HepG2 (cell line): ENCODE measurements around the gene RNPEPL1. TPM values are rescaled to one million over a fixed set of nuclear protein-coding genes. Genes with fewer than 3 reads are reported as not detected.
A peak's percentile ranks its signal among the peaks of the same experiment; 100 is the strongest.

Experiments used
- HIC2 ChIP-seq: sonication (generic); formaldehyde crosslinking; IDR thresholded peaks from 2 replicates; pipeline ENCODE4 v1.9.0; 2022; ENCODE audit warnings: low read depth, missing genetic modification reagents
- IRX3 ChIP-seq: sonication (generic); formaldehyde crosslinking; IDR thresholded peaks from 2 replicates; pipeline ENCODE4 v1.8.1; 2023; ENCODE audit warnings: mild to moderate bottlenecking, low read depth, missing genetic modification reagents, borderline replicate concordance
- TARDBP ChIP-seq: sonication (generic); formaldehyde crosslinking; IDR thresholded peaks from 2 replicates; pipeline ENCODE4 v1.8.0; 2022; ENCODE audit warnings: mild to moderate bottlenecking, missing genetic modification reagents
- TBL1XR1 ChIP-seq: fragments of 150-350 bp; IDR thresholded peaks from 2 replicates; pipeline ENCODE4 v1.6.1; 2014; ENCODE audit warnings: borderline replicate concordance, low read length; ENCODE audit not compliant: partially characterized antibody
- YEATS2 ChIP-seq: sonication (generic); formaldehyde crosslinking; IDR thresholded peaks from 2 replicates; pipeline ENCODE4 v1.4.0; 2020; ENCODE audit warnings: missing genetic modification reagents, borderline replicate concordance
- ZBTB25 ChIP-seq: IDR thresholded peaks from 2 replicates; pipeline ENCODE4 v1.6.1; 2018; ENCODE audit warnings: missing genetic modification reagents
- ZBTB7B ChIP-seq: sonication (generic); formaldehyde crosslinking; IDR thresholded peaks from 2 replicates; pipeline ENCODE4 v1.4.0; 2020; ENCODE audit warnings: missing genetic modification reagents
- ZMAT5 ChIP-seq: sonication (generic); formaldehyde crosslinking; IDR thresholded peaks from 2 replicates; pipeline ENCODE4 v1.5.0; 2020; ENCODE audit warnings: mild to moderate bottlenecking, low read depth, missing genetic modification reagents, borderline replicate concordance
- ZNF326 ChIP-seq: sonication (generic); formaldehyde crosslinking; IDR thresholded peaks from 2 replicates; pipeline ENCODE4 v1.4.0; 2020; ENCODE audit warnings: missing genetic modification reagents, borderline replicate concordance
- ZNF788 ChIP-seq: sonication (generic); formaldehyde crosslinking; IDR thresholded peaks from 2 replicates; pipeline ENCODE4 v1.5.0; 2020; ENCODE audit warnings: mild to moderate bottlenecking, missing genetic modification reagents, borderline replicate concordance
- polyA plus RNA-seq, 8 experiments: library from polyadenylated mRNA; depleted of rRNA in 3 of 8; stranded (reverse) in 7 of 8; unstranded in 1 of 8; fragments of >200 nt; fragmentation: Illumina TruSeq in 4 of 8; extraction: Trizol in 4 of 8; gene quantifications; 2 replicates each; pipeline versions ENCODE4 v1.2.1 to v1.2.3, GENCODE V29; 2011 to 2016; ENCODE audit warnings: low read depth in 4 of 8, missing spikeins in 1 of 8, mixed read lengths in 1 of 8; ENCODE audit not compliant: insufficient read depth in 1 of 8
- total RNA-seq, 5 experiments: library from RNA; depleted of rRNA; stranded (reverse); fragments of >200 nt; fragmentation: Illumina TruSeq; extraction: Trizol; gene quantifications; 2 replicates each; pipeline ENCODE4 v1.2.3, GENCODE V29; 2016; ENCODE audit warnings: low read depth in 1 of 5
- TF ChIP-seq, protein P1 (sequence below): sonication (generic); formaldehyde crosslinking; IDR thresholded peaks from 2 replicates; pipeline ENCODE4 v1.8.0; 2023; ENCODE audit warnings: mild to moderate bottlenecking, missing genetic modification reagents
- TF ChIP-seq, protein P2 (sequence below): sonication (generic); formaldehyde crosslinking; conservative IDR thresholded peaks from 2 replicates; pipeline ENCODE4 v1.4.0; 2020; ENCODE audit warnings: missing genetic modification reagents
- TF ChIP-seq, protein P3 (sequence below): sonication (generic); formaldehyde crosslinking; IDR thresholded peaks from 2 replicates; pipeline ENCODE4 v1.4.0; 2020; ENCODE audit warnings: mild to moderate bottlenecking, missing genetic modification reagents

The RNPEPL1 gene
- total and polyA plus RNA-seq, 2 of the 13 experiments (the other 11 are each of a cell fraction or from before 2014, with no cell fraction given) = 13.0 to 18.0 TPM

- peak; percentile 73 for TF ChIP-seq HIC2 (CRISPR knock-in tag)
- TF ChIP-seq IRX3 (CRISPR knock-in tag) = no peak
- TF ChIP-seq ZNF788 (CRISPR knock-in tag) = peak; percentile 57; the same call in 1 of the 2 replicates
- no peak for TF ChIP-seq TBL1XR1
- no peak for TF ChIP-seq ZMAT5 (CRISPR knock-in tag)
- no peak for TF ChIP-seq TARDBP (CRISPR knock-in tag)
- TF ChIP-seq ZNF326 (CRISPR knock-in tag) = no peak
- TF ChIP-seq, protein P1, sequence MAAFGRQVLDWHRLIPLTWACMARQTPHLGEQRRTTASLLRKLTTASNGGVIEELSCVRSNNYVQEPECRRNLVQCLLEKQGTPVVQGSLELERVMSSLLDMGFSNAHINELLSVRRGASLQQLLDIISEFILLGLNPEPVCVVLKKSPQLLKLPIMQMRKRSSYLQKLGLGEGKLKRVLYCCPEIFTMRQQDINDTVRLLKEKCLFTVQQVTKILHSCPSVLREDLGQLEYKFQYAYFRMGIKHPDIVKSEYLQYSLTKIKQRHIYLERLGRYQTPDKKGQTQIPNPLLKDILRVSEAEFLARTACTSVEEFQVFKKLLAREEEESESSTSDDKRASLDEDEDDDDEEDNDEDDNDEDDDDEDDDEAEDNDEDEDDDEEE (CRISPR knock-in tag) = no peak
- TF ChIP-seq, protein P2, sequence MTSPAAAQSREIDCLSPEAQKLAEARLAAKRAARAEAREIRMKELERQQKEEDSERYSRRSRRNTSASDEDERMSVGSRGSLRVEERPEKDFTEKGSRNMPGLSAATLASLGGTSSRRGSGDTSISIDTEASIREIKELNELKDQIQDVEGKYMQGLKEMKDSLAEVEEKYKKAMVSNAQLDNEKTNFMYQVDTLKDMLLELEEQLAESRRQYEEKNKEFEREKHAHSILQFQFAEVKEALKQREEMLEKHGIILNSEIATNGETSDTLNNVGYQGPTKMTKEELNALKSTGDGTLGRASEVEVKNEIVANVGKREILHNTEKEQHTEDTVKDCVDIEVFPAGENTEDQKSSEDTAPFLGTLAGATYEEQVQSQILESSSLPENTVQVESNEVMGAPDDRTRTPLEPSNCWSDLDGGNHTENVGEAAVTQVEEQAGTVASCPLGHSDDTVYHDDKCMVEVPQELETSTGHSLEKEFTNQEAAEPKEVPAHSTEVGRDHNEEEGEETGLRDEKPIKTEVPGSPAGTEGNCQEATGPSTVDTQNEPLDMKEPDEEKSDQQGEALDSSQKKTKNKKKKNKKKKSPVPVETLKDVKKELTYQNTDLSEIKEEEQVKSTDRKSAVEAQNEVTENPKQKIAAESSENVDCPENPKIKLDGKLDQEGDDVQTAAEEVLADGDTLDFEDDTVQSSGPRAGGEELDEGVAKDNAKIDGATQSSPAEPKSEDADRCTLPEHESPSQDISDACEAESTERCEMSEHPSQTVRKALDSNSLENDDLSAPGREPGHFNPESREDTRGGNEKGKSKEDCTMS (CRISPR knock-in tag) = no peak
- no peak for TF ChIP-seq ZBTB25
- TF ChIP-seq, protein P3, sequence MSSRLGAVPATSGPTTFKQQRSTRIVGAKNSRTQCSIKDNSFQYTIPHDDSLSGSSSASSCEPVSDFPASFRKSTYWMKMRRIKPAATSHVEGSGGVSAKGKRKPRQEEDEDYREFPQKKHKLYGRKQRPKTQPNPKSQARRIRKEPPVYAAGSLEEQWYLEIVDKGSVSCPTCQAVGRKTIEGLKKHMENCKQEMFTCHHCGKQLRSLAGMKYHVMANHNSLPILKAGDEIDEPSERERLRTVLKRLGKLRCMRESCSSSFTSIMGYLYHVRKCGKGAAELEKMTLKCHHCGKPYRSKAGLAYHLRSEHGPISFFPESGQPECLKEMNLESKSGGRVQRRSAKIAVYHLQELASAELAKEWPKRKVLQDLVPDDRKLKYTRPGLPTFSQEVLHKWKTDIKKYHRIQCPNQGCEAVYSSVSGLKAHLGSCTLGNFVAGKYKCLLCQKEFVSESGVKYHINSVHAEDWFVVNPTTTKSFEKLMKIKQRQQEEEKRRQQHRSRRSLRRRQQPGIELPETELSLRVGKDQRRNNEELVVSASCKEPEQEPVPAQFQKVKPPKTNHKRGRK (CRISPR knock-in tag) = no peak
- TF ChIP-seq YEATS2 (CRISPR knock-in tag) = peak; percentile 67
- peak; percentile 71; the same call in 1 of the 2 replicates for TF ChIP-seq ZBTB7B (CRISPR knock-in tag)
Measured at GRCh38 chr2:240565333-240566202, 2.7 kb upstream of the RNPEPL1 start (continued).
